ENCODE results near the gene MAPK9.

The MAPK9 gene
- total RNA-seq = 40.3 to 57.8 (median 57.7) reads per million in 3 experiments

DNA sequence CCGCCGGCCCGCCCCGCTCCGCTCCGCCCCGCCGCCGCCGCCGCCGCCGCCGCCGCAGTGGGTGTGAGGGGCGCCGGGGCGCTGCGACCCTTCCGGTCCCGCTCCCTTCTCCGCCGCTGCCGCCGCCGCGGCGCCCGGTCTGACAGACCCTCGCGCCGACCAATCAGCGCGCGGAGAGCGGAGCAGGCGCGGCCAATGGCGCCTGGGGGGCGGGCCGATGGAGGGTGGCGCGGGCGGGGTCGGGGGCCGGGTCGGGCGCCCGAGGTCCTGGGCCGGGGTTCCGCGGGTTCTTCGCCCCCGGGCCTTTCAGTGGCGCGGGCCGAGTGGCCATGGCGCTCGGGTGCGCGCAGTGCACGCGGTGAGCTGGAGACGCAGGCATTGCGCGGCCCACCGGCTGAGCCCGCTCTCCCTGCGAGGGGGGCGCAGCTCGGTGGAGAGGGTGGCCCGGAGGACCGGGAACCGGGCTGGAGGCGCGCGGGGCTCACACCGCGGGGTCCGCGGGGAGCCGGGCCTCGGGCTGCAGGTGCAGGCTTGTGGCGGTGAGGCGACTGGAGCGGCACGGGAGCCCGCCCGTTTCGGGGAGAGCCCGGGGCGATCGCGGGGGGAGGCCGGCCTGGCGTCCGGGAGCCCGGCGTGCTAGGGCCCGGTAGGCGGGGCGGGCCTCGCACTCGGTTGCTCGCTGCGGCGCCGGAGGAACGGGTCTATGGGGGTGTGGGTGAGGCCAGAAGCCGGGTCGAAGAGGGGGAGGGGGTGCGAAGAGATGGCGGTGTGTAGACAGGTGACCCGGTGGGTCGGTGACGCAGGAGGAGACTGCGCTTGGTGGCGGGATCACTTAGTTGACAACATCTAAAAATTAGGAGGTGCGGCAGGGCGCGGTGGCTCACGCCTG, at the start of gene MAPK9:
TSS of gene MAPK9 (minus strand) at position 141 of the 889 bp plus-strand sequence. CDS start 11,522 bp downstream, outside the sequence.
- DNase-seq = peak; percentile 87

GRCh38 chr5:180341595-180341994, 49.7 kb upstream of the MAPK9 start:
- DNase-seq = no peak

DNA sequence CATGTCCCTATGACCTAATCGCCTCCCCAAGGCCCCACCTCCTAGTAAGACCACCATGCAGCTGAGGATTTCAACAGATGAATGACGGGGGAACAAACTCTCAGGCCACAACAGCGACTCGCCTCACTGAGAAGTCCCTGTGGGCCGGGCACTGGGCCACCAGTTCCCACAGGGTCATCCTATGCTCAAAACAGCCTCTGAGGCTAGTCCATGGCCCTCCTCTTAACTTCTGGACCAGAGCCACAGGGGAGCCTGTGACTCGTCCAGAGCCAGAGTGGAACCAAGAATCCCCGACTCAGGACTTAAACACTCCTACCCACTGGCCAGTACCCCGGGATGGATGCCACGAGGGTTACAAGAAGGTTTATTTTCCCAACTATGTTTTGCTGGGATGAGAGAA, 49.0 kb upstream of the MAPK9 start:
- no peak for DNase-seq

DNA sequence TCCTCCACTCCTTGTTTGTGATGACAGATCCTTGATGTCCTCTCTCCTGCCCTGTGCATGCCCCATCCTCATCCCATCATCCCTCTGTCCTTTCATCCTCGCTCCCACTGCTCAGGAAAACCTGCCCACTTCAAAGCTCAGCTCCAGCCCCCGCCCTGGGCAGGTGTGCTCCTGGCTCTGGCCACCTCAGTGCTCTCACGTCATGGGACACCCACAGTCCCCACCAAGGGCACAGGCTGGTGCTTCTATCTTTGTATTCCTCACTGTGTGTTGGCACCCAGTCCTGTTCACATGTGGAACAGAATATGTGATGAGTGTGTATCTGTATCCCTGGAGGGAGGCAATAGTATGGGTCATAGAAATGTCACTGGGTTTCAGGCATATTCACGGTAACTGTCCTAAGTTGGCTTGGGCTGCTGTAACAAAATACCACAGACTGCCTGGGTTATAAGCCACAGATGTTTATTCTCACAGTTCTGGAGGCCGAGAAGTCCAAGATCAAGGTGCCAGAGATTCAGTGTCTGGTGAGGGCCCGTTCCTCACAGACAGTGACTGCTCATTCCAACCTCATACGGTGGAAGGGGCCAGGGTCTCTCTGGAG, 47.8 kb upstream of the MAPK9 start:
- DNase-seq = no peak

DNA sequence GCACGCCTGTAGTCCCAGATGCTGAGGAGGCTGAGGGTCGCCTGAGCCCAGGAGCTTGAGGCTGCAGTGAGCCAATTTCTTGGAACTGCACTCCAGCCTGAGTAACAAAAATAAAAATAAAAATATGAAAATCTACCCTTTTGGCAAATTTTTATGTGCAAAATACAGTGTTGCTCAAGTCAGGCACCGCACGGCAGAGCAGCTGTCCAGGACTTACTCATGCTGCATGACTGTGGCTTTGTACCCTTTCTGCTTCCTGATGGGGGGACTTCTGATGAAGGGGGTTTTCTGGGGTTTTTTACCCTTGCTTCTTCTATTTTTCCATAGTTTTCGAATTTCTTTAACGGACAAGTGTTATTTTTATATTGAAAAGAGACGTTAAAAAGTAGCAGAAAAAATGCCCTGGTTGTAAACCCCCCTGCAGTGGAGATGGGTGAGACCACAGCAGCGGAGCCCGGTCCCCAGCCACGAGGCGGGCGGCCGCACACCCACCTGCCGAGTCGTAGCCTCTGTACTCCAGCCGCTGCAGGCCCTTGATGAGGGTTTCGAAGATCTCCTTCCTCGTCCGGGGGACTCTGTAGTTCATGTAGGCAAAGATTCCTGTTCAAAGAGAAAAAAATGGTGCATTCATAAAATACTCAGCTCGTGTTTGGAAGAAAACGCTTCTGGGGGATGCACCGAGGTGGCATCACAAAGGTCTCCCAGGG, 46.3 kb upstream of the MAPK9 start:
- no peak for DNase-seq

GRCh38 chr5:180336234-180337020, 44.5 kb upstream of the MAPK9 start:
- no peak for DNase-seq

- DNase-seq = no peak
These were observed 43.8 kb upstream of the MAPK9 start for GRCh38 chr5:180335614-180336233.

DNA sequence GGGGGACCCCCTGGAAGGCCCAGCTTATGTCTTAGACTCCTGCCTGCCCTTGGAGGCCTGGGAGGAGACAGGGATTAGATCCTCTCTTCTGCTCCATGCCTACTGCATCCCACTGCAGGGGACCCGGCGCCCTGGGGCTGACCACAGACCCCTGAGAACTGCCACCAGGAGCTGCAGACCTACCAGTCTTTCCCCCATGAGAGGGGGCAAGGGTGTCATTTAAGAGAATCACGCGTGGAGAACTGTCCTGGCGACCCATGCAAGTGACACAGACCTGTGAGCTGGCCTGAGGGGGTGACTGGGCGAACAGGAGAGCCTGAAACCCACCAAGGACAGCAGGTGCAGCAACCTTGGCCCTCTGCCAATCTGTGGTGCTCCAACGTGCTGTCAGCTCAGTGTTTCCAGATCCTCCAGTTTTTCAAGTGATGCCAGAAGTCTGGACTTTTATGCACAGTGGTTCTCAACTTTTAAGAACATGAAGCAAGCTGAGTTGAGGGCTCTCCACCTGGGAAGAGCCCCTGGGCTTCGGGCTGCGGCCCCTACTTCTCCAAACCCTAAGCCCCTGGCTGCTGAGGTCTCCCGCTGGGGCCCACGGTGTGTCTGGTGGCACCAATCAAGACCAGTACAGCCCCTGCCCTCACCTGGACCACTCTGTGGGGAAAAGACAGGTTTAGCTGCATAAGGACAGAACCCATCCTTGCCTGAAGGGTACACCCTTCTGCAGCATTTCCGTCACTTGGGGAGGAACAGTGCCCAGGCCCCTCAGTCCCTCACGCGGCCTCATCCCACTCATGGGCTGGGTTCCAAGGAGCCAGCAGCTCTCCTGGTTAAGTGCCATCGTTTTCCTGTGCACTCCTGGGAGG, 43.1 kb upstream of the MAPK9 start:
- no peak for DNase-seq

GRCh38 chr5:180334176-180334575, 42.3 kb upstream of the MAPK9 start:
- DNase-seq = no peak

GRCh38 chr5:180333661-180334060, 41.8 kb upstream of the MAPK9 start:
- no peak for DNase-seq

DNA sequence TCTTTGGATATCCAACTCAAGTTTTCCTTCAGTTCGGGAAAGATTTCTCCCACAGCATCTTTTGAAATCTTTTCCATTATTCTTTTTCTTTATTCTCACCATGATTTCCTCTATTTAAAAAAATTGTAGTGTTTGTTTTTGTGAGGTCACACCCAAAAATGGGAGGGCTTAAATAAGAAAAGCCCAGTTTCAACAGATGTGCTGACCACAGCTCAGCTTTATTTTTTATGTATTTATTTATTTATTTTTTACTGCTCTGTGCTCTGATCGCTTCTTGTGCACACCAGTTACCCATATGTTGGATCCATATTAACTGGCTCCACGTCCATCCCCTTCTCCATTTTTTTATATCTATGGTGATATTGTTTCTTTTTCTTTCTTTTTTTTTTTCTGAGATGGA, 41.0 kb upstream of the MAPK9 start:
- DNase-seq = no peak

- no peak for DNase-seq
These were observed 40.2 kb upstream of the MAPK9 start for GRCh38 chr5:180332051-180332517.

DNA sequence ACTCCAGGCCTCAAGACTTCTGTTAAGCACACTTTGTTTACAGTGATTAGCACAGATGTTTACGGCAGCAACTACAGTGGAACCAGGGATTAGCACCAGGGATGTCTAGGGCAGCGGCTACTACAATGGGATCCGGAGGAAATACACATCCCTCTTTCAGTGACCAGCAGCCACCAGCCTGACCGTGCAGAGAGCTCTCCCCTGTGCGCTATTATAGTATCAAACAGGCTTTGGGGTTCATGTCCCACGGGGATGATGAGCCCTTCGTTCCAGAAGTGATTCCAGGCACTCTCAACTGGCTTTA, 39.7 kb upstream of the MAPK9 start:
- DNase-seq = no peak

- no peak for DNase-seq
These were observed 39.1 kb upstream of the MAPK9 start for GRCh38 chr5:180330810-180331646.

- DNase-seq = no peak
These were observed 38.4 kb upstream of the MAPK9 start for GRCh38 chr5:180330270-180330648.

DNA sequence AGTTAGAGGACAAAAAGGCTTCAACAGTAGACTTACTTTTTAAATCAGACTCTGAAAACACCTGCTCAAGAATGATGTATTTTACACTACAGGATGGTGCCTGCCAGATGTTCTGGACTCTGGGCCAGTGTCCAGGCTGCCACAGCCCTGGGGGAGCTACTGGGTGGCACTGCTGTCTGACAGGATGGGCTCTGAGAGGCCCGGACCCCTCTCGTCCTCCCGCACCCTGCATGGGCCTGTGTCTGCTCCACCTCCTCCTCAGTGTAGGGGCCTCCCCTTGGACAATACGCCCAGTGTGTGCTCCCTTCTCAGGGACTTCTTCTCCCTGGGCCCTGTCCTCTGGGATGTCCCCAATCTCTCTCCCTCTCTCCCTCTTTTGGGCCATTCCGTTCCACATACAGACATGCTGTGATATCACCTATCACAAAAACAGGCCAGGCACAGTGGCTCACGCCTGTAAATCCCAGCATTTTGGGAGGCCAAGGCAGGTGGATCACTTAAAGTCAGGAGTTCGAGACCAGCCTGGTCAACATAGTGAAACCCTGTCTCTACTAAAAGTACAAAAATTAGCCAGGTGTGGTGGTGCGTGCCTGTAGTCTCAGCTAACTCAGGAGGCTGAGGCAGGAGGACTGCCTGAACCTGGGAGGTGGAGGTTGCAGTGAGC, 37.9 kb upstream of the MAPK9 start:
- DNase-seq = no peak

GRCh38 chr5:180329138-180329435, 37.2 kb upstream of the MAPK9 start:
- no peak for DNase-seq

- DNase-seq = peak; percentile 72
These were observed 36.6 kb upstream of the MAPK9 start for GRCh38 chr5:180328296-180329137.

DNA sequence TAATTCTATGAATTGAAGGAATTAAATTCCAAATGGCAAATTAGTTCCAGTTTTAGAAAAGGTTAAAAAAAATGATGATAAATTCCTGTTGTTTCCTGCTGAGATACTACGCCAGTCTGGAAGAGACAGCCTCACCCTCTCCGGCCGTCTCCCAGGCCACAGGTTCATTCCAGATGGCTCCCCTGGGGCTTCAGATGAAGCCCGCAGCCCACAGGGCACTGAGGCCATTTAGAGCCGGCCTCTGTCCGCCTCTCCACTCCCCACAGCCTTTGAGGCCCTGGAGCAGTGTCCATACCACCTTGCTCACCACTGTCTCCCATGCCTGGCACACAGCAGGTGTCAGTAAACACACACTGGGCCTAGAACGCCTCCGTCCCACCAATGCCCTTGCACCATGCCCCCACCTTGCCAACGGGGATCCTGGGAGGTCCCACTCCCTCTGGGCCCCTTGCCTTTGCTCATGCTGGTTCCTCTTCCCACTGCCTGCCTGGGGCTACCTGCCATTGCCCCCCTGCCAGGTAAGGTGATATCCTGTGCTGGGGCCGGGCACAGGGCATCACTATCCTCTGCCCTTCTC, 35.2 kb upstream of the MAPK9 start:
- no peak for DNase-seq

Data from central memory CD4-positive, alpha-beta T cell (primary cell).